ENCODE measurements around the gene SPPL2B. TPM values are rescaled to one million over a fixed set of nuclear protein-coding genes. Genes with fewer than 3 reads are reported as not detected.

Gene SPPL2B
- total and polyA plus RNA-seq, 9 of the 15 experiments (the other 6 are each of a cell fraction or from before 2014, with no cell fraction given), result 0.20 to 81.2 (median 15.1) TPM

GRCh38 chr19:2282062-2282861 lies 46.2 kb upstream of the SPPL2B start, which contains the start of gene PEAK3 (continued):
- TF ChIP-seq DMBX1 (CRISPR knock-in tag; IDR thresholded peaks at IDR 0.05; ENCODE audit: borderline replicate concordance), result no peak
- TF ChIP-seq MYC (IDR thresholded peaks at IDR 0.05; ENCODE audit: low read depth, low read length), result no peak
- no peak for TF ChIP-seq MYC (CRISPR knock-in tag; IDR thresholded peaks at IDR 0.05; ENCODE audit: borderline replicate concordance, low read depth)
- TF ChIP-seq NRF1 (conservative IDR thresholded peaks at IDR 0.05 in 1 of 2, IDR thresholded peaks at IDR 0.05 in 1 of 2), result peak in 1 of 2 experiments; percentile 25; a peak in 1 of 4 replicates
- peak in 1 of 3 experiments; percentile 8 for TF ChIP-seq YY1 (IDR thresholded peaks at IDR 0.05; ENCODE audit: borderline replicate concordance in 1 of 3, control insufficient read depth in 1 of 3, extremely low read depth in 1 of 3, insufficient read depth in 3 of 3, insufficient read length in 1 of 3, insufficient replicate concordance in 2 of 3, low read depth in 1 of 3, low read length in 2 of 3)
- no peak for TF ChIP-seq ZNF311 (CRISPR knock-in tag; IDR thresholded peaks at IDR 0.05)
- peak; percentile 54 for TF ChIP-seq GABPA (tag; conservative IDR thresholded peaks at IDR 0.05; ENCODE audit: low read depth)
- TF ChIP-seq RREB1 (CRISPR knock-in tag; IDR thresholded peaks at IDR 0.05), result no peak
- peak; percentile 7; the same call in 1 of the 2 replicates for TF ChIP-seq BCOR (IDR thresholded peaks at IDR 0.05)
- peak; percentile 40 for TF ChIP-seq FIP1L1 (IDR thresholded peaks at IDR 0.05; ENCODE audit: low read depth, low read length, poor library complexity, severe bottlenecking)
- peak; percentile 59 for TF ChIP-seq RBBP5 (IDR thresholded peaks at IDR 0.05; ENCODE audit: borderline replicate concordance, insufficient read depth, low read length, poor library complexity, severe bottlenecking)
- peak; percentile 76 for TF ChIP-seq VEZF1 (CRISPR knock-in tag; IDR thresholded peaks at IDR 0.05)
- TF ChIP-seq HDAC3 (IDR thresholded peaks at IDR 0.05; ENCODE audit: borderline replicate concordance, partially characterized antibody), result no peak
- TF ChIP-seq SMAD4 (CRISPR knock-in tag; conservative IDR thresholded peaks at IDR 0.05), result peak; percentile 43; the same call in 1 of the 2 replicates
- TF ChIP-seq PHF8 (IDR thresholded peaks at IDR 0.05; ENCODE audit: borderline replicate concordance, low read length), result peak; percentile 27; the same call in 1 of the 2 replicates

Data from K562 (cell line).